HEK293 (cell line): Measurements from ENCODE around the gene BCKDHA.

ENCODE experiments used
- GLI2 ChIP-seq: fragments of 450-650 bp; formaldehyde crosslinking; IDR thresholded peaks from 2 replicates; pipeline ENCODE4; 2017; ENCODE audit warnings: missing biosample characterization, missing genetic modification characterization, low read depth, borderline replicate concordance
- HOXC10 ChIP-seq: sonication (generic); formaldehyde crosslinking; IDR thresholded peaks from 2 replicates; pipeline ENCODE4 v1.8.1; 2023; ENCODE audit warnings: mild to moderate bottlenecking, missing genetic modification reagents
- SP3 ChIP-seq: fragments of 450-650 bp; formaldehyde crosslinking; IDR thresholded peaks from 2 replicates; pipeline ENCODE4 v1.5.1; 2016; ENCODE audit warnings: missing biosample characterization, missing genetic modification characterization
- YY2 ChIP-seq: fragments of 450-650 bp; formaldehyde crosslinking; IDR thresholded peaks from 2 replicates; pipeline ENCODE4 v1.5.1; 2016; ENCODE audit warnings: missing biosample characterization, missing genetic modification characterization
- ZNF121 ChIP-seq: fragments of 450-650 bp; formaldehyde crosslinking; IDR thresholded peaks from 2 replicates; pipeline ENCODE4 v1.5.1; 2016; ENCODE audit warnings: missing biosample characterization, missing genetic modification characterization
- ZNF16 ChIP-seq: fragments of 450-650 bp; formaldehyde crosslinking; IDR thresholded peaks from 2 replicates; pipeline ENCODE4 v1.5.1; 2016; ENCODE audit warnings: low read depth, missing biosample characterization, missing genetic modification characterization
- ZNF221 ChIP-seq: fragments of 450-650 bp; formaldehyde crosslinking; IDR thresholded peaks from 2 replicates; pipeline ENCODE4 v1.5.1; 2017; ENCODE audit warnings: missing biosample characterization, missing genetic modification characterization, borderline replicate concordance
- ZNF311 ChIP-seq: fragments of 450-650 bp; formaldehyde crosslinking; IDR thresholded peaks from 2 replicates; pipeline ENCODE4 v1.5.1; 2017; ENCODE audit warnings: missing biosample characterization, missing genetic modification characterization, borderline replicate concordance
- ZNF394 ChIP-seq: fragments of 450-650 bp; formaldehyde crosslinking; IDR thresholded peaks from 2 replicates; pipeline ENCODE4 v1.5.1; 2016; ENCODE audit warnings: missing biosample characterization, missing genetic modification characterization, mild to moderate bottlenecking, moderate library complexity, borderline replicate concordance
- ZNF416 ChIP-seq: fragments of 450-650 bp; formaldehyde crosslinking; IDR thresholded peaks from 2 replicates; pipeline ENCODE4 v1.5.1; 2016; ENCODE audit warnings: missing biosample characterization, missing genetic modification characterization
- ZNF544 ChIP-seq: fragments of 450-650 bp; formaldehyde crosslinking; IDR thresholded peaks from 2 replicates; pipeline ENCODE4 v1.5.0; 2017; ENCODE audit warnings: missing biosample characterization, missing genetic modification characterization
- ZNF555 ChIP-seq: fragments of 450-650 bp; formaldehyde crosslinking; conservative IDR thresholded peaks from 2 replicates; pipeline ENCODE4 v1.5.1; 2017; ENCODE audit warnings: missing biosample characterization, mild to moderate bottlenecking, missing genetic modification characterization, inconsistent platforms
- ZNF596 ChIP-seq: fragments of 450-650 bp; IDR thresholded peaks from 2 replicates; pipeline ENCODE4 v1.5.0; 2018; ENCODE audit warnings: missing biosample characterization, mild to moderate bottlenecking, missing genetic modification characterization, moderate library complexity
- ZNF600 ChIP-seq: fragments of 450-650 bp; formaldehyde crosslinking; IDR thresholded peaks from 2 replicates; pipeline ENCODE4 v1.5.1; 2016; ENCODE audit warnings: missing biosample characterization, missing genetic modification characterization
- ZNF610 ChIP-seq: fragments of 450-650 bp; formaldehyde crosslinking; IDR thresholded peaks from 2 replicates; pipeline ENCODE4 v1.5.1; 2016; ENCODE audit warnings: missing biosample characterization, missing genetic modification characterization, borderline replicate concordance
- ZNF747 ChIP-seq: fragments of 450-650 bp; formaldehyde crosslinking; IDR thresholded peaks from 2 replicates; pipeline ENCODE4 v1.5.1; 2016; ENCODE audit warnings: missing biosample characterization, missing genetic modification characterization
- ZNF785 ChIP-seq: fragments of 450-650 bp; formaldehyde crosslinking; IDR thresholded peaks from 2 replicates; pipeline ENCODE4 v1.5.1; 2016; ENCODE audit warnings: missing biosample characterization, missing genetic modification characterization
- ZNF791 ChIP-seq: fragments of 450-650 bp; formaldehyde crosslinking; IDR thresholded peaks from 2 replicates; pipeline ENCODE4 v1.5.1; 2016; ENCODE audit warnings: missing biosample characterization, missing genetic modification characterization
- ZNF843 ChIP-seq: fragments of 450-650 bp; formaldehyde crosslinking; IDR thresholded peaks from 2 replicates; pipeline ENCODE4 v1.5.1; 2016; ENCODE audit warnings: missing biosample characterization, missing genetic modification characterization
- TF ChIP-seq, protein P1 (sequence below): fragments of 450-650 bp; IDR thresholded peaks from 2 replicates; pipeline ENCODE4 v1.5.1; 2018; ENCODE audit warnings: missing biosample characterization, missing genetic modification characterization
- TF ChIP-seq, protein P2 (sequence below): sonication (generic); formaldehyde crosslinking; IDR thresholded peaks from 2 replicates; pipeline ENCODE4 v1.8.1; 2022; ENCODE audit warnings: mild to moderate bottlenecking, moderate library complexity, missing genetic modification reagents
- TF ChIP-seq, protein P3 (sequence below): fragments of 450-650 bp; formaldehyde crosslinking; IDR thresholded peaks from 2 replicates; pipeline ENCODE4 v1.5.1; 2016; ENCODE audit warnings: missing biosample characterization, missing genetic modification characterization, borderline replicate concordance
- TF ChIP-seq, protein P4 (sequence below): fragments of 450-650 bp; formaldehyde crosslinking; IDR thresholded peaks from 2 replicates; pipeline ENCODE4 v1.5.1; 2016; ENCODE audit warnings: missing biosample characterization, missing genetic modification characterization
- TF ChIP-seq, protein P5 (sequence below): fragments of 450-650 bp; formaldehyde crosslinking; IDR thresholded peaks from 2 replicates; pipeline ENCODE4 v1.5.1; 2016; ENCODE audit warnings: missing biosample characterization, missing genetic modification characterization
- TF ChIP-seq, protein P6 (sequence below): fragments of 450-650 bp; formaldehyde crosslinking; IDR thresholded peaks from 2 replicates; pipeline ENCODE4 v1.5.0; 2017; ENCODE audit warnings: missing biosample characterization, missing genetic modification characterization, borderline replicate concordance

BCKDHA gene

DNA sequence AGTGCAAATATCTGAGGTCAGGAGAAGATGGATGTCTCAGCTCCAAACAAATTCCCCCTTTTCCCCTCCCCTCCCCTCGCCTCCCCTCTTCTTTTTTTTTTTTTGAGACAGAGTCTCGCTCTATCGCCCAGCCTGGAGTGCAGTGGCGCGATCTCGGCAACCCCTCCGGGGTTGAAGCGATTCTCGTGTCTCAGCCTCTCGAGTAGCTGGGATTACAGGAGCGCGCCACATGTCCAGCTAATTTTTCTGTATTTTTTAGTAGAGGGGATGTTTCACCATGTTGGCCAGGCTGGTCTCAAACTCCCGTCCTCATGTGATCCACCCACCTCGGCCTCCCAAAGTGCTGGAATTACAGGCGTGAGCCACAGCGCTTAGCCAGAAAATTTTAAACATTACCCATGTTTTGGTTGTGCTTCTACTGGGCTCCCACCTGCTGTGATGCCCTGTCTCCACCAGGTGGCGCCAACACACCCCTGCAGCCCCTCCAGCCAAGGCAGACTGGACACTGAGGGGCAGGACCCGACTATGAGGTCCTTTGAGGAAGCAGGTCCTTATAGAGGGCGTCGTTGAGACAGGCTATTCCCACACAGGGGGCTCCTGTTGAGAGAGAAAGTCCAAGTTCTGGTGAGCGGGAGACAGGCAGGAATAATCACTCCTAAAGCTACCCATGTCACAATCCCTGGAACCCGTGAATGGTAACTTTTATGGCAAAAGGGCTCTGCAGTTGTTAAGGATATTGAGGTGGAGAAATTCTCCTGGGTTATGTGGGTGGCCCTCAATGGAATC, 51.7 kb downstream of the BCKDHA start (continued):
- TF ChIP-seq, protein P1, sequence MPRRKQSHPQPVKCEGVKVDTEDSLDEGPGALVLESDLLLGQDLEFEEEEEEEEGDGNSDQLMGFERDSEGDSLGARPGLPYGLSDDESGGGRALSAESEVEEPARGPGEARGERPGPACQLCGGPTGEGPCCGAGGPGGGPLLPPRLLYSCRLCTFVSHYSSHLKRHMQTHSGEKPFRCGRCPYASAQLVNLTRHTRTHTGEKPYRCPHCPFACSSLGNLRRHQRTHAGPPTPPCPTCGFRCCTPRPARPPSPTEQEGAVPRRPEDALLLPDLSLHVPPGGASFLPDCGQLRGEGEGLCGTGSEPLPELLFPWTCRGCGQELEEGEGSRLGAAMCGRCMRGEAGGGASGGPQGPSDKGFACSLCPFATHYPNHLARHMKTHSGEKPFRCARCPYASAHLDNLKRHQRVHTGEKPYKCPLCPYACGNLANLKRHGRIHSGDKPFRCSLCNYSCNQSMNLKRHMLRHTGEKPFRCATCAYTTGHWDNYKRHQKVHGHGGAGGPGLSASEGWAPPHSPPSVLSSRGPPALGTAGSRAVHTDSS (tag by site-specific recombination): no peak
- TF ChIP-seq ZNF843 (tag by site-specific recombination) (peak; percentile 11; the same call in 1 of the 2 replicates), ZNF747 (tag by site-specific recombination) (no peak), ZNF121 (tag by site-specific recombination) (no peak), ZNF416 (tag by site-specific recombination) (no peak), ZNF610 (tag by site-specific recombination) (0 out of 2 replicates have a peak, but pooled peaks have one; percentile 48), YY2 (tag by site-specific recombination) (no peak), ZNF600 (tag by site-specific recombination) (peak; percentile 89), ZNF221 (tag by site-specific recombination) (no peak), GLI2 (tag by site-specific recombination) (no peak), ZNF16 (tag by site-specific recombination) (no peak), SP3 (tag by site-specific recombination) (peak; percentile 27; the same call in 1 of the 2 replicates), ZNF394 (tag by site-specific recombination) (peak; percentile 55; the same call in 1 of the 2 replicates), ZNF311 (no peak), ZNF596 (tag by site-specific recombination) (no peak), ZNF785 (no peak), HOXC10 (no peak), ZNF555 (tag by site-specific recombination) (no peak), ZNF791 (tag by site-specific recombination) (no peak), ZNF544 (tag by site-specific recombination) (no peak)
- TF ChIP-seq, protein P2, sequence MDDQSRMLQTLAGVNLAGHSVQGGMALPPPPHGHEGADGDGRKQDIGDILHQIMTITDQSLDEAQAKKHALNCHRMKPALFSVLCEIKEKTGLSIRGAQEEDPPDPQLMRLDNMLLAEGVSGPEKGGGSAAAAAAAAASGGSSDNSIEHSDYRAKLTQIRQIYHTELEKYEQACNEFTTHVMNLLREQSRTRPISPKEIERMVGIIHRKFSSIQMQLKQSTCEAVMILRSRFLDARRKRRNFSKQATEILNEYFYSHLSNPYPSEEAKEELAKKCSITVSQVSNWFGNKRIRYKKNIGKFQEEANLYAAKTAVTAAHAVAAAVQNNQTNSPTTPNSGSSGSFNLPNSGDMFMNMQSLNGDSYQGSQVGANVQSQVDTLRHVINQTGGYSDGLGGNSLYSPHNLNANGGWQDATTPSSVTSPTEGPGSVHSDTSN (CRISPR knock-in tag): no peak
- TF ChIP-seq, protein P3, sequence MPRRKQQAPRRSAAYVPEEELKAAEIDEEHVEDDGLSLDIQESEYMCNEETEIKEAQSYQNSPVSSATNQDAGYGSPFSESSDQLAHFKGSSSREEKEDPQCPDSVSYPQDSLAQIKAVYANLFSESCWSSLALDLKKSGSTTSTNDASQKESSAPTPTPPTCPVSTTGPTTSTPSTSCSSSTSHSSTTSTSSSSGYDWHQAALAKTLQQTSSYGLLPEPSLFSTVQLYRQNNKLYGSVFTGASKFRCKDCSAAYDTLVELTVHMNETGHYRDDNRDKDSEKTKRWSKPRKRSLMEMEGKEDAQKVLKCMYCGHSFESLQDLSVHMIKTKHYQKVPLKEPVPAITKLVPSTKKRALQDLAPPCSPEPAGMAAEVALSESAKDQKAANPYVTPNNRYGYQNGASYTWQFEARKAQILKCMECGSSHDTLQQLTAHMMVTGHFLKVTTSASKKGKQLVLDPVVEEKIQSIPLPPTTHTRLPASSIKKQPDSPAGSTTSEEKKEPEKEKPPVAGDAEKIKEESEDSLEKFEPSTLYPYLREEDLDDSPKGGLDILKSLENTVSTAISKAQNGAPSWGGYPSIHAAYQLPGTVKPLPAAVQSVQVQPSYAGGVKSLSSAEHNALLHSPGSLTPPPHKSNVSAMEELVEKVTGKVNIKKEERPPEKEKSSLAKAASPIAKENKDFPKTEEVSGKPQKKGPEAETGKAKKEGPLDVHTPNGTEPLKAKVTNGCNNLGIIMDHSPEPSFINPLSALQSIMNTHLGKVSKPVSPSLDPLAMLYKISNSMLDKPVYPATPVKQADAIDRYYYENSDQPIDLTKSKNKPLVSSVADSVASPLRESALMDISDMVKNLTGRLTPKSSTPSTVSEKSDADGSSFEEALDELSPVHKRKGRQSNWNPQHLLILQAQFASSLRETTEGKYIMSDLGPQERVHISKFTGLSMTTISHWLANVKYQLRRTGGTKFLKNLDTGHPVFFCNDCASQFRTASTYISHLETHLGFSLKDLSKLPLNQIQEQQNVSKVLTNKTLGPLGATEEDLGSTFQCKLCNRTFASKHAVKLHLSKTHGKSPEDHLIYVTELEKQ (tag by site-specific recombination): no peak
- TF ChIP-seq, protein P4, sequence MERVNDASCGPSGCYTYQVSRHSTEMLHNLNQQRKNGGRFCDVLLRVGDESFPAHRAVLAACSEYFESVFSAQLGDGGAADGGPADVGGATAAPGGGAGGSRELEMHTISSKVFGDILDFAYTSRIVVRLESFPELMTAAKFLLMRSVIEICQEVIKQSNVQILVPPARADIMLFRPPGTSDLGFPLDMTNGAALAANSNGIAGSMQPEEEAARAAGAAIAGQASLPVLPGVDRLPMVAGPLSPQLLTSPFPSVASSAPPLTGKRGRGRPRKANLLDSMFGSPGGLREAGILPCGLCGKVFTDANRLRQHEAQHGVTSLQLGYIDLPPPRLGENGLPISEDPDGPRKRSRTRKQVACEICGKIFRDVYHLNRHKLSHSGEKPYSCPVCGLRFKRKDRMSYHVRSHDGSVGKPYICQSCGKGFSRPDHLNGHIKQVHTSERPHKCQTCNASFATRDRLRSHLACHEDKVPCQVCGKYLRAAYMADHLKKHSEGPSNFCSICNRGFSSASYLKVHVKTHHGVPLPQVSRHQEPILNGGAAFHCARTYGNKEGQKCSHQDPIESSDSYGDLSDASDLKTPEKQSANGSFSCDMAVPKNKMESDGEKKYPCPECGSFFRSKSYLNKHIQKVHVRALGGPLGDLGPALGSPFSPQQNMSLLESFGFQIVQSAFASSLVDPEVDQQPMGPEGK (tag by site-specific recombination): peak; percentile 56; the same call in 1 of the 2 replicates
- TF ChIP-seq, protein P5, sequence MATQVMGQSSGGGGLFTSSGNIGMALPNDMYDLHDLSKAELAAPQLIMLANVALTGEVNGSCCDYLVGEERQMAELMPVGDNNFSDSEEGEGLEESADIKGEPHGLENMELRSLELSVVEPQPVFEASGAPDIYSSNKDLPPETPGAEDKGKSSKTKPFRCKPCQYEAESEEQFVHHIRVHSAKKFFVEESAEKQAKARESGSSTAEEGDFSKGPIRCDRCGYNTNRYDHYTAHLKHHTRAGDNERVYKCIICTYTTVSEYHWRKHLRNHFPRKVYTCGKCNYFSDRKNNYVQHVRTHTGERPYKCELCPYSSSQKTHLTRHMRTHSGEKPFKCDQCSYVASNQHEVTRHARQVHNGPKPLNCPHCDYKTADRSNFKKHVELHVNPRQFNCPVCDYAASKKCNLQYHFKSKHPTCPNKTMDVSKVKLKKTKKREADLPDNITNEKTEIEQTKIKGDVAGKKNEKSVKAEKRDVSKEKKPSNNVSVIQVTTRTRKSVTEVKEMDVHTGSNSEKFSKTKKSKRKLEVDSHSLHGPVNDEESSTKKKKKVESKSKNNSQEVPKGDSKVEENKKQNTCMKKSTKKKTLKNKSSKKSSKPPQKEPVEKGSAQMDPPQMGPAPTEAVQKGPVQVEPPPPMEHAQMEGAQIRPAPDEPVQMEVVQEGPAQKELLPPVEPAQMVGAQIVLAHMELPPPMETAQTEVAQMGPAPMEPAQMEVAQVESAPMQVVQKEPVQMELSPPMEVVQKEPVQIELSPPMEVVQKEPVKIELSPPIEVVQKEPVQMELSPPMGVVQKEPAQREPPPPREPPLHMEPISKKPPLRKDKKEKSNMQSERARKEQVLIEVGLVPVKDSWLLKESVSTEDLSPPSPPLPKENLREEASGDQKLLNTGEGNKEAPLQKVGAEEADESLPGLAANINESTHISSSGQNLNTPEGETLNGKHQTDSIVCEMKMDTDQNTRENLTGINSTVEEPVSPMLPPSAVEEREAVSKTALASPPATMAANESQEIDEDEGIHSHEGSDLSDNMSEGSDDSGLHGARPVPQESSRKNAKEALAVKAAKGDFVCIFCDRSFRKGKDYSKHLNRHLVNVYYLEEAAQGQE (tag by site-specific recombination): no peak
- TF ChIP-seq, protein P6, sequence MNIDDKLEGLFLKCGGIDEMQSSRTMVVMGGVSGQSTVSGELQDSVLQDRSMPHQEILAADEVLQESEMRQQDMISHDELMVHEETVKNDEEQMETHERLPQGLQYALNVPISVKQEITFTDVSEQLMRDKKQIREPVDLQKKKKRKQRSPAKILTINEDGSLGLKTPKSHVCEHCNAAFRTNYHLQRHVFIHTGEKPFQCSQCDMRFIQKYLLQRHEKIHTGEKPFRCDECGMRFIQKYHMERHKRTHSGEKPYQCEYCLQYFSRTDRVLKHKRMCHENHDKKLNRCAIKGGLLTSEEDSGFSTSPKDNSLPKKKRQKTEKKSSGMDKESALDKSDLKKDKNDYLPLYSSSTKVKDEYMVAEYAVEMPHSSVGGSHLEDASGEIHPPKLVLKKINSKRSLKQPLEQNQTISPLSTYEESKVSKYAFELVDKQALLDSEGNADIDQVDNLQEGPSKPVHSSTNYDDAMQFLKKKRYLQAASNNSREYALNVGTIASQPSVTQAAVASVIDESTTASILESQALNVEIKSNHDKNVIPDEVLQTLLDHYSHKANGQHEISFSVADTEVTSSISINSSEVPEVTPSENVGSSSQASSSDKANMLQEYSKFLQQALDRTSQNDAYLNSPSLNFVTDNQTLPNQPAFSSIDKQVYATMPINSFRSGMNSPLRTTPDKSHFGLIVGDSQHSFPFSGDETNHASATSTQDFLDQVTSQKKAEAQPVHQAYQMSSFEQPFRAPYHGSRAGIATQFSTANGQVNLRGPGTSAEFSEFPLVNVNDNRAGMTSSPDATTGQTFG: no peak
